ENCODE data around the gene GIPC3.
A peak's percentile ranks its signal among the peaks of the same experiment; 100 is the strongest.

Gene GIPC3

GRCh38 chr19:3615524-3616135 lies 30.4 kb downstream of the GIPC3 start:
- DNase-seq (ENCODE audit: low read depth), result no peak
- H3K4me3 ChIP-seq (replicated peaks; ENCODE audit: low read depth, low read length), result no peak overlapping the region
- TF ChIP-seq CTCF (IDR thresholded peaks at IDR 0.05; ENCODE audit: low read length, missing control alignments), result no peak

- DNase-seq (ENCODE audit: low read depth), result no peak
- no peak for TF ChIP-seq CTCF (IDR thresholded peaks at IDR 0.05; ENCODE audit: low read length, missing control alignments)
Measured at GRCh38 chr19:3617463-3617862, 32.2 kb downstream of the GIPC3 start.

GRCh38 chr19:3618144-3618810 lies 33.0 kb downstream of the GIPC3 start:
- peak; percentile 81 for TF ChIP-seq CTCF (IDR thresholded peaks at IDR 0.05; ENCODE audit: low read length, missing control alignments)
- no peak overlapping the region for H3K4me3 ChIP-seq (replicated peaks; ENCODE audit: low read depth, low read length)
- peak; percentile 56 for DNase-seq (ENCODE audit: low read depth)

More at GRCh38 chr19:3617463-3617862, 32.2 kb downstream of the GIPC3 start:
- H3K4me3 ChIP-seq (replicated peaks; ENCODE audit: low read depth, low read length), result no peak overlapping the region

- no peak overlapping the region for H3K4me3 ChIP-seq (replicated peaks; ENCODE audit: low read depth, low read length)
- TF ChIP-seq CTCF (IDR thresholded peaks at IDR 0.05; ENCODE audit: low read length, missing control alignments), result no peak
- DNase-seq (ENCODE audit: low read depth), result no peak
Measured at GRCh38 chr19:3618811-3619630, 33.7 kb downstream of the GIPC3 start.

GRCh38 chr19:3619631-3620012 lies 34.3 kb downstream of the GIPC3 start:
- DNase-seq (ENCODE audit: low read depth), result no peak
- TF ChIP-seq CTCF (IDR thresholded peaks at IDR 0.05; ENCODE audit: low read length, missing control alignments), result no peak

GRCh38 chr19:3620145-3620816 lies 35.0 kb downstream of the GIPC3 start:
- TF ChIP-seq CTCF (IDR thresholded peaks at IDR 0.05; ENCODE audit: low read length, missing control alignments), result no peak

More at GRCh38 chr19:3619631-3620012, 34.3 kb downstream of the GIPC3 start:
- H3K4me3 ChIP-seq (replicated peaks; ENCODE audit: low read depth, low read length), result no peak overlapping the region

More at GRCh38 chr19:3620145-3620816, 35.0 kb downstream of the GIPC3 start:
- DNase-seq (ENCODE audit: low read depth), result no peak
- H3K4me3 ChIP-seq (replicated peaks; ENCODE audit: low read depth, low read length), result no peak overlapping the region

Measured in fibroblast of pulmonary artery (primary cell).